Kidney epithelial cell (primary cell): ENCODE results near the gene GLCCI1. TPM values are rescaled to one million over a fixed set of nuclear protein-coding genes. Genes with fewer than 3 reads are reported as not detected.

ENCODE experiments used
- DNase-seq: peaks from one replicate; pipeline ENCODE4 v3.0.0-alpha.2; 2010; ENCODE audit warnings: low read depth
- H3K27me3 ChIP-seq: 2 replicates; pipeline ENCODE4 v1.6.0; 2011; ENCODE audit warnings: low read length; ENCODE audit not compliant: control insufficient read depth, insufficient read depth
- H3K36me3 ChIP-seq: 2 replicates; pipeline ENCODE4 v1.5.1; 2011; ENCODE audit warnings: low read length; ENCODE audit not compliant: control insufficient read depth, insufficient read depth
- H3K4me3 ChIP-seq: 2 replicates; pipeline ENCODE4 v1.5.1; 2011; ENCODE audit warnings: low read depth, mild to moderate bottlenecking, control low read depth, low read length
- CTCF ChIP-seq: IDR thresholded peaks from 2 replicates; pipeline ENCODE4 v1.5.1; 2011; ENCODE audit warnings: mild to moderate bottlenecking, moderate library complexity, low read length, control low read depth, inconsistent platforms; ENCODE audit not compliant: insufficient read depth, poor library complexity, severe bottlenecking
- total RNA-seq: library from RNA; depleted of rRNA; stranded (reverse); fragments of >200 nt; gene quantifications from 2 replicates; pipeline ENCODE4 v1.2.3, GENCODE V29; 2015

Gene GLCCI1
- total RNA-seq, 1 donor from 2014 or later = 1.6 TPM

GRCh38 chr7:8070451-8071180 is 102.0 kb downstream of the GLCCI1 start:
- H3K27me3 ChIP-seq = no peaks in the 10 kb centered on the region

DNA sequence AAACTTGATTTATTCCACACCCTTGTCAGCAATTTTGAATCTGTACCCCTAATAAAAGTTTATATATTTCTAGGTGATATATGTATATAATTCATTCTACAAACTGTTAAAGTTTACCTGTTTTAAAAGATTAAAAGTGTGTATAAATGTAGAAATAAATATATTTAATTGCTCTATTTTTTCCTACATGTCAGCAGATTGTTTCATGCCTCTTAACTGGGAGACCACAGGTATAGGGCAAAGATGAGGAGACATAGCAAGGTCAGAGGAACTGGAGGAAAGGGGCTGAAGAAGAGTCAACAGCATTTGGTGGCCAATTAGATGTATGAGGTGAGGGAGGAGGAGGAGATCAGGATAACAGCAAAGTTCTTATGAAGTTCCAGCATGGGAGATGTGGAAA is 109.8 kb downstream of the GLCCI1 start:
- H3K27me3 ChIP-seq = no peaks in the 10 kb centered on the region
- TF ChIP-seq CTCF = no peak
- no peaks in the 10 kb centered on the region for H3K36me3 ChIP-seq
- no peak overlapping the region for H3K4me3 ChIP-seq
- DNase-seq = no peak

More at GRCh38 chr7:8070451-8071180, 102.0 kb downstream of the GLCCI1 start:
- no peak overlapping the region for H3K4me3 ChIP-seq
- no peaks in the 10 kb centered on the region for H3K36me3 ChIP-seq
- no peak for TF ChIP-seq CTCF
- DNase-seq = no peak

DNA sequence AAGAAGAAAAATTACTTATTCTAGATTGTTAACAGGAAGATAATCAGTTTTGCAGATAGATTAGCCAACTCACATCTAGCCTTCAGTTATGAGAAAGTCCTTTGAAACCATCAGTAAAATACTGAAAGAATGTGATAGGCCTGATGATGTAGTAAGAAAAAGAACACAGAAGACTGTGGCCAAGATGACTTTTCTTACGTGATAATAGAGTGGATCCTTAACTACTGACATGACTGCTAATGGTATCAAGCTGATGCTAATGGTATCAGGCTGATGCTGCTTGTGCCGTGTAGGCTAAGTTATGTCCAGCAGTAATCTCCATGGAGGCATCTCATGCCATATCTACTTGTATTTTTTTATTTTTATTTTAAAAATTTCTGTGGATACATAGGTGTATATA is 114.2 kb downstream of the GLCCI1 start:
- TF ChIP-seq CTCF = no peak
- Histone ChIP-seq H3K4me3 (no peak overlapping the region), H3K27me3 (no peaks in the 10 kb centered on the region), H3K36me3 (no peaks in the 10 kb centered on the region)
- DNase-seq = no peak

DNA sequence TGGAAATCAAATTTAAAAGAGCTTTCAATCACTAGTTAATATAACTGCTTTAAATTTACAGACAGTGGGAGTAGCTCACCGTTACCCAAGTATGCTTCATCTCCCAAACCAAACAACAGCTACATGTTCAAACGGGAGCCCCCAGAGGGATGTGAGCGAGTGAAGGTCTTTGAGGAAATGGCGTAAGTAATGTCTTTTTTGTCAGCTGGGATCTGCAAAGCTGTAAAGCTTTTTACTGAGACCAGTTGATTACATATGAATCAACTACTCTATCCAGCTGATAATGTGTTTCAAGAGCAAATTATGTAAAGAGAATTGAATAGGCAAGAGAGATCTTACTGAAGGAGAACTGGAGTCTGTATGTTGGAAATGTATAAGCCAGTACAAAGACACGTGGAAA is 116.2 kb downstream of the GLCCI1 start:
- Histone ChIP-seq H3K36me3 (no peaks in the 10 kb centered on the region), H3K4me3 (no peak overlapping the region), H3K27me3 (no peaks in the 10 kb centered on the region)
- DNase-seq = no peak
- no peak for TF ChIP-seq CTCF

DNA sequence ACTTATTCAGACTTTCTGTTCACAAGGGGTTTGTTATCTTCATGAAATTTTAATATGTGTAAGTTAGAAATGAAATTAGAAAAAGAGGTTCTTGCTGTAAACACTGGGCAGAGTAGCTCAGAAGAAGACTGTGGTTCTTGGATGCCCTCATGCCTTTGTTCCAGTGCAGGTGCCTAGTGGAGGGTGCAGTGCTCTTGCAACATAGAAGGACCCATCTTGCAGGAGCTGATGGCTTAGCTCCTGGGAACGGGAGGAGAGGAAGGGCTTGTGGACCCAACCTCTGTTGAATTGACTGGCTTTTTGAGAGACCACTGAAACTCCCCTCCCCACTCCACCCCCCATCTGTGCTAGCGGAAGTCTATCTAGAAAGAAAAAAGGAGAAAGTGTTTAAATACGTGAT is 116.8 kb downstream of the GLCCI1 start:
- H3K4me3 ChIP-seq = no peak overlapping the region
- no peaks in the 10 kb centered on the region for H3K27me3 ChIP-seq
- no peak for TF ChIP-seq CTCF
- H3K36me3 ChIP-seq = no peaks in the 10 kb centered on the region
- no peak for DNase-seq

DNA sequence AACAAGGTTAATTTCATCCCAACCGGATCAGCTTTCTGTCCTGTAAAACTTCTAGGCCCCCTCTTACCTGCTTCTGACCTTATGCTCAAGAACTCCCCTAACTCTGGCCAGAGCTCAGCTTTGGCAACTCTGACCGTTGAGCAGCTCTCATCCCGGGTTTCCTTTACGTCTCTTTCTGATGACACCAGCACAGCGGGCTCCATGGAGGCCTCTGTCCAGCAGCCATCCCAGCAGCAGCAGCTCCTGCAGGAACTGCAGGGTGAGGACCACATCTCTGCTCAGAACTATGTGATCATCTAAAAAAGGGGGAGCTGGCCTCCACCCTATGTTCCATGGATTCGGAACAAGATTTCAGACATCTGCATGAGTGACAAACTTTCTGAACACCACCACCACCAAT is 117.6 kb downstream of the GLCCI1 start:
- Histone ChIP-seq H3K27me3 (no peaks in the 10 kb centered on the region), H3K36me3 (no peaks in the 10 kb centered on the region), H3K4me3 (no peak overlapping the region)
- no peak for TF ChIP-seq CTCF
- DNase-seq = no peak
